Heart left ventricle (tissue), 13 donors: Measurements from ENCODE around the gene AGO3.

ENCODE experiments used
- CTCF ChIP-seq, 12 donors: fragments of 200-600 bp; sonication (generic) in 4 of 12; IDR thresholded peaks; one replicate each; pipeline versions ENCODE4 v1.5.0 to v1.8.0; 2018 to 2022; ENCODE audit warnings: antibody characterized with exemption in 12 of 12, mild to moderate bottlenecking in 5 of 12
- POLR2A ChIP-seq, 2 donors: fragments of 450-650 bp; IDR thresholded peaks; one replicate each; pipeline ENCODE4 v1.6.1; 2017; ENCODE audit warnings: antibody characterized with exemption in 2 of 2, mild to moderate bottlenecking in 2 of 2, moderate library complexity in 2 of 2
- donor health status: ischemic (EF 13 %, LVEDD 7.1; RV severe dilation, severe dysfunction).
- donor health status: DM: no; HTN: yes; CAD: no.
- donor health status: DM: no; HTN: no; CAD: no.
- donor health status: ischemic (EF 25% LVEDD 6.9; RV normal size, moderate dysfunction).
- donor health status: ischemic (EF 25% LVEDD 5.7; RV mildly dilated, moderate dysfunction).
- donor health status: ischemic (EF 35%, LVEDD 5.7; RV mildly dilated, moderate dysfunction).
- donor health status: nonischemic (EF 11% LVEDD 7.7; RV severe dilation, severe dysfunction).
- donor health status: DM: yes; HTN: yes; CAD: no.
- donor health status: PGD.
- donor health status: ischemic (EF 29% LVEDD 5.4; RV normal size, mild dysfunction).
- donor health status: nonischemic (EF 23%, LVEDD 6.1; RV moderate dilation, normal function).

DNA sequence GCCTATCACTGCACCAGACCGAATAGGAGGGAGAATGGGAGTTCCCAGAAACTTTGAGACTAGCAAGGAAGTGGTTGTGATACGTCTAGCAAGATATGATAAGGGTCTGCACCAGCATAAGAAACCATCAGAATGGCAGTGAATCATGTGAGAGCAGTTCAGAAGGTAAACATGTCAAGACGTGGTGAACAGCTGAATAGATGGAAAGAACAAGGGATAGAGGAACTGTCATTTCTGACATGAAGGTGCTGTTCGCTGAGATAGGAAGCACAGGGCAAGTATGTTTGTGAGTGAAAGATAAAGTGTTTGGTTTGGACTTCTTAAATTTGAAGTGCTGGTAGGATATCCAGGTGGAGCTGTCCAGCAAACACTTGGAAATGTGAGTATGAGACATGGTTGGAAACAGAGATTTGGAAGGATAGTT is 49.0 kb upstream of the AGO3 start:
- no peak for TF ChIP-seq CTCF (IDR thresholded peaks at IDR 0.05)
- no peak for TF ChIP-seq POLR2A (IDR thresholded peaks at IDR 0.05)
